KMS-11 (cell line): ENCODE data around the gene ADCY5.

Source experiments
- H2AFZ ChIP-seq: fragments of 200-600 bp; sonication (generic); 2 replicates; pipeline ENCODE4 v1.6.1; 2016; ENCODE audit warnings: antibody characterized with exemption, mixed run types, low read depth
- H3K27ac ChIP-seq: fragments of 200-600 bp; sonication (generic); 2 replicates; pipeline ENCODE4 v1.6.1; 2016; ENCODE audit warnings: mild to moderate bottlenecking, mixed run types
- H3K27me3 ChIP-seq: fragments of 200-600 bp; sonication (generic); 2 replicates; pipeline ENCODE4 v1.6.1; 2017; ENCODE audit warnings: mild to moderate bottlenecking, low read depth, mixed run types, moderate library complexity; ENCODE audit not compliant: insufficient read depth
- H3K36me3 ChIP-seq: fragments of 200-600 bp; sonication (generic); 2 replicates; pipeline ENCODE4 v1.6.1; 2017; ENCODE audit warnings: mild to moderate bottlenecking, mixed run types; ENCODE audit not compliant: insufficient read depth
- H3K4me1 ChIP-seq: fragments of 200-600 bp; sonication (generic); 2 replicates; pipeline ENCODE4 v1.6.1; 2016; ENCODE audit warnings: mild to moderate bottlenecking, low read depth, mixed run types; ENCODE audit not compliant: poor library complexity, severe bottlenecking
- H3K4me2 ChIP-seq: fragments of 200-600 bp; sonication (generic); 2 replicates; pipeline ENCODE4 v1.7.0; 2016; ENCODE audit warnings: mild to moderate bottlenecking, mixed run types
- H3K4me3 ChIP-seq: fragments of 200-600 bp; sonication (generic); IDR thresholded peaks from 2 replicates; pipeline ENCODE4 v1.6.1; 2017; ENCODE audit warnings: low read depth, low read length, mixed read lengths; ENCODE audit not compliant: insufficient read depth
- H3K79me2 ChIP-seq: fragments of 200-600 bp; sonication (generic); 2 replicates; pipeline ENCODE4 v1.6.1; 2016; ENCODE audit warnings: low read depth, mixed run types; ENCODE audit not compliant: insufficient read depth
- H3K9ac ChIP-seq: fragments of 200-600 bp; sonication (generic); 2 replicates; pipeline ENCODE4 v1.6.1; 2016; ENCODE audit warnings: mild to moderate bottlenecking, mixed run types
- H4K20me1 ChIP-seq: fragments of 200-600 bp; sonication (generic); 2 replicates; pipeline ENCODE4 v1.6.1; 2016; ENCODE audit warnings: mild to moderate bottlenecking, mixed run types; ENCODE audit not compliant: insufficient read depth
- TF ChIP-seq, protein P1 (sequence below): fragments of 200-600 bp; sonication (generic); conservative IDR thresholded peaks from 2 replicates; pipeline ENCODE4 v1.6.1; 2017; ENCODE audit warnings: low read depth, mild to moderate bottlenecking, antibody characterized with exemption, low read length, moderate library complexity, mixed read lengths

ADCY5 gene

DNA sequence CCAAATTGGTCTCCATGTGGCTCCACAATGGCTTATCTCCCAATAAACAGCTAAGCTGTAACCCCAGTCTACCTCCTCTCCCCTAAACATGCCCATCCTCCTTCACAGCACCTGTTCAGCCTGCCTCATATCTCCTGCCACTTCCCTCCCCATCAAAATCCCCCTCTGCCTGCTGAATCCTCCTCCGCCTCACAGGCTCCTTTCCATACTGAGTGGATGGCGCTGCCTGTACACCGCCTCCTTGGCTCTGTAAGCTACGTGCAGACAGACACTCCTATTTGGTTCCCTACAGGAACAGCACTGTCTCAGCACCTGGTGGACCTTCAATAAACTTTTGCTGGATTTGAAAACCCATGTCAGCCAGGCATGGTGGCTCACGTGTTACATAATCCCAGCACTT is 53.7 kb downstream of the ADCY5 start:
- TF ChIP-seq, protein P1, sequence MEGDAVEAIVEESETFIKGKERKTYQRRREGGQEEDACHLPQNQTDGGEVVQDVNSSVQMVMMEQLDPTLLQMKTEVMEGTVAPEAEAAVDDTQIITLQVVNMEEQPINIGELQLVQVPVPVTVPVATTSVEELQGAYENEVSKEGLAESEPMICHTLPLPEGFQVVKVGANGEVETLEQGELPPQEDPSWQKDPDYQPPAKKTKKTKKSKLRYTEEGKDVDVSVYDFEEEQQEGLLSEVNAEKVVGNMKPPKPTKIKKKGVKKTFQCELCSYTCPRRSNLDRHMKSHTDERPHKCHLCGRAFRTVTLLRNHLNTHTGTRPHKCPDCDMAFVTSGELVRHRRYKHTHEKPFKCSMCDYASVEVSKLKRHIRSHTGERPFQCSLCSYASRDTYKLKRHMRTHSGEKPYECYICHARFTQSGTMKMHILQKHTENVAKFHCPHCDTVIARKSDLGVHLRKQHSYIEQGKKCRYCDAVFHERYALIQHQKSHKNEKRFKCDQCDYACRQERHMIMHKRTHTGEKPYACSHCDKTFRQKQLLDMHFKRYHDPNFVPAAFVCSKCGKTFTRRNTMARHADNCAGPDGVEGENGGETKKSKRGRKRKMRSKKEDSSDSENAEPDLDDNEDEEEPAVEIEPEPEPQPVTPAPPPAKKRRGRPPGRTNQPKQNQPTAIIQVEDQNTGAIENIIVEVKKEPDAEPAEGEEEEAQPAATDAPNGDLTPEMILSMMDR, result no peak
- Histone ChIP-seq H2AFZ (no peak overlapping the region), H3K27ac (no peak overlapping the region), H3K4me3 (no peak overlapping the region), H3K9ac (no peak overlapping the region), H3K36me3 (no peaks in the 10 kb centered on the region), H3K79me2 (no peaks in the 10 kb centered on the region), H4K20me1 (no peaks in the 10 kb centered on the region), H3K4me1 (no peaks in the 10 kb centered on the region), H3K27me3 (0 out of 2 replicates have a peak, but pooled peaks cover 4% of the 10 kb centered on the region), H3K4me2 (no peak overlapping the region)

- Histone ChIP-seq H3K9ac (no peak overlapping the region), H3K4me3 (no peak overlapping the region), H3K27me3 (0 out of 2 replicates have a peak, but pooled peaks cover 4% of the 10 kb centered on the region), H3K4me2 (no peak overlapping the region), H2AFZ (no peak overlapping the region), H4K20me1 (no peaks in the 10 kb centered on the region), H3K4me1 (no peaks in the 10 kb centered on the region), H3K36me3 (no peaks in the 10 kb centered on the region), H3K27ac (no peak overlapping the region), H3K79me2 (no peaks in the 10 kb centered on the region)
- TF ChIP-seq, protein P1, result no peak
These were observed 54.4 kb downstream of the ADCY5 start for GRCh38 chr3:123394391-123395020.

DNA sequence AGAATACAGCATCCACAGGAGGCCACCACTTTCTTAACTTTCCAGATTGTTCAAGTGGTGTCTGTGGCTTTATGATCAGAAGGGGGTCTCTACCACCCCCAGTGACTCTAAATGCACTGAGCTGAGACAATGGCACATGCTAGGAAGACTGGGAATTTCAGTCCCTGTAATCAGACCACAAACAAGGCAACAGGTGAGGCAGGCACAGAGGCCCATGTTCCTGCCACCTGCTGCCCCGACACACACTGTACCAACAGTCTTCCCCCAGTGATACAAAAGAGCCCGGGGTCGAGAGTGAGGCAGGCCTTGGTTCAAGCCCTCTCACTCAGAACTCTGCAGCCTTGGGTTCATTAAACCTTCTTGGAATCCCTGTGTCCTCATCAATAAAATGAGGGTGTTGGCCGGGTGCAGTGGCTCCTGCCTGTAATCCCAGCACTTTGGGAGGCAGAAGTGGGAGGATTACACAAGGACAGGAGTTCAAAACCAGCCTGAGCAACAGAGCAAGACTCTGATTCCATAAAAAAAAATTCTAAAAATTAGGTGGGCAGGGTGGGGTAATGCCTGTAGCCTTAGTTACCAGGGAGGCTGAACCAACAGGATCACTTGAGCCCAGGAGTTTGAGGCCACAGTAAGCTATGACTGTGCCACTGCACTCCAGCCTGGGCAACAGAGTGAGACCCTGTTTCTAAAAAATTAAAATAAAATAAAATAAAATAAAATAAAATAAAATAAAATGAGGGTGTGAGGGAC is 55.8 kb downstream of the ADCY5 start:
- Histone ChIP-seq H3K36me3 (no peaks in the 10 kb centered on the region), H3K4me2 (no peak overlapping the region), H3K4me1 (no peaks in the 10 kb centered on the region), H3K79me2 (no peaks in the 10 kb centered on the region), H3K9ac (no peak overlapping the region), H4K20me1 (no peaks in the 10 kb centered on the region), H2AFZ (no peak overlapping the region), H3K27ac (no peak overlapping the region), H3K27me3 (no peaks in the 10 kb centered on the region), H3K4me3 (no peak overlapping the region)
- TF ChIP-seq, protein P1, result no peak

- H3K9ac ChIP-seq, result no peak overlapping the region
- H2AFZ ChIP-seq, result no peak overlapping the region
- H3K4me3 ChIP-seq, result no peak overlapping the region
- H3K27ac ChIP-seq, result no peak overlapping the region
- TF ChIP-seq, protein P1, result no peak
- H3K79me2 ChIP-seq, result no peaks in the 10 kb centered on the region
- no peaks in the 10 kb centered on the region for H3K27me3 ChIP-seq
- H3K36me3 ChIP-seq, result no peaks in the 10 kb centered on the region
- H3K4me2 ChIP-seq, result no peak overlapping the region
- H4K20me1 ChIP-seq, result no peaks in the 10 kb centered on the region
- H3K4me1 ChIP-seq, result no peaks in the 10 kb centered on the region
These were observed 56.5 kb downstream of the ADCY5 start for GRCh38 chr3:123392368-123392767.
